HG03280 (cell line): ENCODE measurements around the gene ST3GAL3.

Experiments used
- ATAC-seq: cut with Tn5 transposase; IDR thresholded peaks from one replicate; pipeline ENCODE4 v1.9.1; 2021; ENCODE audit warnings: mild to moderate bottlenecking, moderate library complexity; ENCODE audit not compliant: unreplicated experiment

Gene ST3GAL3

GRCh38 chr1:43844114-43844513 lies 136.8 kb downstream of the ST3GAL3 start:
- ATAC-seq, result no peak

GRCh38 chr1:43847290-43847689 lies 140.0 kb downstream of the ST3GAL3 start:
- ATAC-seq, result no peak

- no peak for ATAC-seq
Measured at GRCh38 chr1:43847882-43848281, 140.5 kb downstream of the ST3GAL3 start.

DNA sequence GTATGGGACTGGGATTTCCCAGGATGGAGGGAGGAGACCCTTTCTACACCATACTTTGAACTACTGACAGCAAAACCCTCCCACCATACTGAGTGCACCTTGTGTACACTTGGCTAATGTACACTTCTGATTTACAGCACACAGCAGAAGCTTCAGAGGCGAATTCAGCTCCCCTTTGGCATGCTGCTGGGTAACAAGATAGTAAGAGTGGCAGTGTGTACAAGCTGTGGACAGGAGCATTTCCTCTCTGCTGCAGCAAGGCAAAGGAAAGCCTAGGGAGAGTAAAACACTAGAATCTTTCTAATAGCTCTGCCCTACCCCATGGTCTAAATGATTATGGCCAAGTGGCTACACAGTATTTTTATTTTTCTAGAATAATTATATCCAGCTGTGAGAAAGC lies 142.3 kb downstream of the ST3GAL3 start:
- ATAC-seq, result no peak

GRCh38 chr1:43850591-43851233 lies 143.4 kb downstream of the ST3GAL3 start:
- ATAC-seq, result no peak

DNA sequence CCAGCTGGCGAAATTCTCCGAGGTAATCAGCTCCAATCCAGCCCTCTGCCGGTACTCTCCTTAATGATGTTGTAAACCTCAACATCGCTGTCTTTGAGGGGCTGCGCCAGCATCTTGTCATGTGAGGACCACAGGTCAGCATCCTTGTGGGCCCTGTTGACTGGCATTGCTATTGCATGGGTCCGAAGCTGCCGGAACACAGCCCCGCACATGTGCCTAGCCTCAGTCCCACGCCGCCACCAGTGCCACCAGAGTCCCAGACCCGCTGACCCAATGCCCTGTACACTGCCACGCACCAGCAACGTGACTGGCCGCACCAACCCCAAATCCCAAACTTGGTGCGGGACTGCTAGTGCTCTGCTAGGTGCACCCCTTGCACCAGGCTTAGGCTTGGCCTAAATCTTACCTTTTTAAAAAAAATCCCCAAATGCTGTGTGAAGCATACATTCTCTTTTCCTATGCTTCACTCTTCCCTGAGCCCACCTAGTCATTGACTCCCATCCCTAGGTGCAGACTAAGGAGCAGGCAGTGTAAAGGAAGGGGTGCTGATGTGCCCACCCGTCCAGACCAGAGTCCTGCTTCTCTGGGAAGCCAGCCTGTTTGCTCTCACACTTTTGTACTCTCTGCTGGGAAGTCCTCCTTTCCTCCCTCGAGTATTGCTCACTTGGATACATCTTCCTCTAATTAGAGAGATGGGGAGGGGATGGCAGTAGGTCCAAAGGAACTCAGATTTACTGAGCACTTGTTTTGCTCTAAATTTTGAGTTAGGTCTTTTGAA lies 144.4 kb downstream of the ST3GAL3 start:
- ATAC-seq, result no peak

DNA sequence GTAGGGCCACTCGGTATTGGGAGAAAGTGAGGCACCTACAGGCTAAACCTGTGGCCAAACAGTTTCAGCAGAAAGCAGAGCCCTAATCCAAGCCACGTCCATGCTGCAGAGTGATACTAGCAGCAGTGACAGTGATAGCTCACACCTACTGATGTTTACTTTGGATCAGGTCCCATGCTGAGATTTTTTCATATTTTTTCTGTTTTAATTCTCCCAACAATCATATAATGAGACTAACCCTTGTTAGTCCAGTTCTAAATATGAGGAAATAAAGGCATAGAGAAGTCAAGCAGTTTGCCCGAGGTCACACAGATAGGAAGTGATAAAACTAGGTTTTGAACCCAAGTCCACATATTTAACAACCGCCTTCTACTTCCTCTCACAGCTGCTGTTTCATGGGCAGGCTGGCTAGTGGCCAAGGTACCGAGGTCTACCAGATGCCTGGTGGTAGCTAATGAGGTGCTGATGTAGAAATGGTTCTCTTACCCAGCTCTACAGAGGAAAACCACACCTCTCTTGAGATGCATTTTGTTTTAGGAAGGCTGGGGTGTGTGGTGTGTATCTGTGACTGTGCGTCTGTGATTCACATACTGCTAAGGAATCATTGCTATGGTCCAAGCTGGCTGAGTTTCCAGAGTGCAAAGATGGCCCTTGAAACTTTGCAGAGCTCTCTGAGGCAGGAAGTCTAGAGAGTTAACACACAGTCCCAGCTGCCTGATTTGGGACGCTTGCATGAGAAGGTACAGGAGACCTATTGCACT lies 146.0 kb downstream of the ST3GAL3 start:
- ATAC-seq, result no peak

GRCh38 chr1:43854473-43854872 lies 147.1 kb downstream of the ST3GAL3 start:
- no peak for ATAC-seq

DNA sequence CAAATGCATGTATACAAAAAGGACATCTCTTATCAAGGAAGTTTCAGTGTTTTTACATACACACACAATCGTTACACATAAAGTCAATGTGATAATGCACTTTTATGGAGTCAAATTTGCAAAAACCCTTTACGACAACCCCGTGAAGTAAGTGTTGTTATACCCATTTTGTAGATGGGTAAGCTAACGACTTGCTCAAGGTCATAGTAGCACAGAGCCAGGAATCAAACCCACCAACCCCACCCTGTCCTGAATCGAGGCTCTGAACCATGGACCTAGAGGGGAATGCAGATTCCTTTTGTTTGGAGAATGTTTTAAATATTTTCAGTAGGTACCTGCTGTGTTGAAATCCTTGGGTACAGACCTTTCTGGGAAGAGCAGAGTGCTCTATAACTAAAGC lies 148.9 kb downstream of the ST3GAL3 start:
- ATAC-seq, result no peak

- ATAC-seq, result no peak
Measured at GRCh38 chr1:43857163-43857562, 149.8 kb downstream of the ST3GAL3 start.

- no peak for ATAC-seq
Measured at GRCh38 chr1:43858324-43858723, 151.0 kb downstream of the ST3GAL3 start.

- ATAC-seq, result no peak
Measured at GRCh38 chr1:43861337-43861736, 154.0 kb downstream of the ST3GAL3 start.

DNA sequence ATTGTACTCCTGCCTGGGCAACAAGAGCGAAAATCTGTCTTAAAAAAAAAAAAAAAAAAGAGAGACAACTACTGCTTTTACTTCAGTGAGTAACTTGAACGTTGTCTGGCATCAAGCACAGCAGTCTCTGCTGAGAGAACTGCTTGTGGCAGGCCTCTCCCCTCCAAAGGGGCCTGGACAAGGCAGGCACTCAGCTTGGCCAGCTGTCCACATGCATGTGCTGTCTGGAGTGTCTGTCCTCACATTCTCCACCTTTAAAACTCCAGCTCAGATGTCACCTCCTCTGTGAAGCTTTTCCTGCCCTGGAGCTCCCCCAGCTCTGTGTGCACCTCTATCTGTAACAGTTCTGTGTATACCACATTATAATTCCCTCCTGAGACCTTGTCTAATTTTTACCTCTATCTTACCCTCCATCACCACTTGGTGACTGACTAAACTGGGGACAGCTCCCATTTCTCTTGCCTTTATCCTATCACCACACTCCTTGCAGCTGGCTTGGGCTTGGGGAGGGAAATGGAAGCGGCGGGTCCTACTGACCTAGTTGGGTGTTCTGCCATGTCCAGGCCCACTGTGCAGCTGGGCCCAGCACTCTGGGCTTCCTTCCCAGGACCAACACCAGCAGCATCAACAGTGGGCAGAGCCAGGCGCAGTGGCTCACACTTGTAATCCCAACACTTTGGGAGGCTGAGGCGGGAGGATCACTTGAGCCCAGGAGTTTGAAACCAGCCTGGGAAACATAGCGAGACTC lies 154.8 kb downstream of the ST3GAL3 start:
- no peak for ATAC-seq

GRCh38 chr1:43864111-43865045 lies 157.0 kb downstream of the ST3GAL3 start:
- no peak for ATAC-seq

DNA sequence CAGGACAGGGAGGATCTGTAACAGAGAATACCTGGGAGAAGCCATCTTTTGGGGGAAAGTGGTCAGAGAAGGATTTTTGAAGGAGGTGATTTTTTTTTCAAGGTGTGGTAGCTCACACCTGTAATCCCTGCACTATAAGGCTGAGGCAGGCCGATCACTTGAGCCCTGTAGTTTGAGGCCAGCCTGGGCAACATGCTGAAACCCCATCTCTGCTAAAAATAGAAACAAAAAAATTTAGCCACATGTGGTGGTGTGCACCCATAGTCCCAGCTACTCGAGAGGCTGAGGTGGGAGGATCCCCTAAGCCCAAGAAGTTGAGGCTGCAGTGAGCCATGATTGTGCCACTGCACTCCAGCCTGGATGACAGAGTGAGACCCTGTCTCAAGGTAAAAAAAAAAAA lies 158.9 kb downstream of the ST3GAL3 start:
- no peak for ATAC-seq

GRCh38 chr1:43867976-43868740 lies 160.8 kb downstream of the ST3GAL3 start:
- ATAC-seq, result no peak

DNA sequence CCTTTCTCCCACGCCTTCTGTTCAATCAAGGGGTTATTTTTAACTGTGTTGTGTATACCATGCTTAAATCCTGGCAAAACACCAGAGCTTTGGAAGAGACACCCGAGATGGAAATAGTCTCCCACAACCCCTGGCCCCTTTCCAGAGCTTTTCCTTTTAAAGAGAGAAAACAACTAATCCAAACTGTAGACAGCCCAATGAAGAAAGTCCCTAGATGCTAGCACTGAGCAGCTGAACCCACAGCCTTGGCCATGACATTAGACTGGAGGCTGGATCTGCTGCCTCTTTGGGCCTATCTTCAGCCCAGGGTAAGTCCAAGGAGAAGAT lies 161.4 kb downstream of the ST3GAL3 start:
- ATAC-seq, result no peak

GRCh38 chr1:43870306-43870705 lies 163.0 kb downstream of the ST3GAL3 start:
- no peak for ATAC-seq

DNA sequence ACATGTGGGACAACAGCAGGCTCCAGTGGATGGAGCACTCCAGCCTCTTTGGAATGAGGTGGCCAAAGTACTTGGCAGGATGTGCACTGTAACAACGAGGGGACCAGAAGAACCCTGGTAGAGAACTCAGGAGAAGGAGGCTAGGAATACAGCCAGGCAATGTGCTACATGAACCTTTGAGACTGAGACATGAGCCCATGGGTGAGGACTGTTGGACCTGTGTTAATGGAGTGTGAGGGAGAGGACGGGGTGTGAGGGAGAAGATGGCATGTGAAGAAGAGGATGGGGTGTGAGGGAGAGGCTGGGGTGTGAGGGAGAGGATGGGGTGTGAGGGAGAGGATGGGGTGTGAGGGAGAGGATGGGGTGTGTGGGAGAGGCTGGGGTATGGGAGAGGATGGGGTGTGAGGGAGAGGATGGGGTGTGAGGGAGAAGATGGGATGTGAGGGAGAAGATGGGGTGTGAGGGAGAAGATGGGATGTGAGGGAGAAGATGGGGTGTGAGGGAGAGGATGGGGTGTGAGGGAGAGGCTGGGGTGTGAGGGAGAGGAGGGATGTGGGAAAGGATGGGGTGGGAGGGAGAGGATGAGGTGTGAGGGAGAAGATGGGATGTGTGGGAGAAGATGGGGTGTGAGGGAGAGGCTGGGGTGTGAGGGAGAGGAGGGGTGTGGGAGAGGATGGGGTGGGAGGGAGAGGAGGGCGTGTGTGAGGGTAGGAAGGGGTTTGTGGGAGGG lies 164.0 kb downstream of the ST3GAL3 start:
- no peak for ATAC-seq
